HG03045 (cell line): ENCODE results near the gene DDR1.
"Not testable (repeated sequence)": the region's sequence is repeated elsewhere in the genome, so short reads cannot be mapped to it uniquely, and the experiment has no call there.

Source experiments
- ATAC-seq: cut with Tn5 transposase; IDR thresholded peaks from one replicate; pipeline ENCODE4 v1.9.1; 2021; ENCODE audit warnings: mild to moderate bottlenecking, moderate library complexity; ENCODE audit not compliant: unreplicated experiment

The DDR1 gene

GRCh38 chr6:30852459-30852858 is 31.9 kb upstream of the DDR1 start:
- not testable (repeated sequence) for ATAC-seq

- ATAC-seq, result no peak
Observed at GRCh38 chr6:30854285-30855040, 29.9 kb upstream of the DDR1 start.

- ATAC-seq, result no peak
Observed at GRCh38 chr6:30855429-30856075, 28.8 kb upstream of the DDR1 start.

GRCh38 chr6:30857112-30857511 is 27.2 kb upstream of the DDR1 start:
- no peak for ATAC-seq

GRCh38 chr6:30857549-30857948 is 26.8 kb upstream of the DDR1 start:
- ATAC-seq, result no peak

- ATAC-seq, result not testable (repeated sequence)
Observed at GRCh38 chr6:30859726-30860125, 24.6 kb upstream of the DDR1 start.

- ATAC-seq, result no peak
Observed at GRCh38 chr6:30861257-30862048, 22.9 kb upstream of the DDR1 start.

- ATAC-seq, result no peak
Observed at GRCh38 chr6:30862156-30862875, 22.0 kb upstream of the DDR1 start.

GRCh38 chr6:30864325-30864724 is 20.0 kb upstream of the DDR1 start:
- ATAC-seq, result no peak

GRCh38 chr6:30869241-30869749 is 15.0 kb upstream of the DDR1 start:
- ATAC-seq, result not testable (repeated sequence)

GRCh38 chr6:30870546-30870945 is 13.8 kb upstream of the DDR1 start:
- ATAC-seq, result no peak

- ATAC-seq, result no peak
Observed at GRCh38 chr6:30871592-30872183, 12.6 kb upstream of the DDR1 start.

GRCh38 chr6:30873137-30873640 is 11.1 kb upstream of the DDR1 start:
- no peak for ATAC-seq

- ATAC-seq, result not testable (repeated sequence)
Observed at GRCh38 chr6:30873795-30874194, 10.5 kb upstream of the DDR1 start.

- no peak for ATAC-seq
Observed at GRCh38 chr6:30875244-30876038, 8.9 kb upstream of the DDR1 start.

GRCh38 chr6:30876039-30876730 is 8.1 kb upstream of the DDR1 start:
- no peak for ATAC-seq

- ATAC-seq, result no peak
Observed at GRCh38 chr6:30877419-30878262, 6.7 kb upstream of the DDR1 start.
